Smooth muscle cell (in vitro differentiated cells): ENCODE measurements around the gene ADRA2C. TPM values are rescaled to one million over a fixed set of nuclear protein-coding genes. Genes with fewer than 3 reads are reported as not detected.

Experiments used
- DNase-seq: peaks from one replicate; lab custom pipeline; 2025; ENCODE audit not compliant: unreplicated experiment; lab: John Stamatoyannopoulos, UW
- H2AFZ ChIP-seq: fragments of 200-600 bp; sonication (generic); 2 replicates; pipeline ENCODE4 v1.6.0; 2016; ENCODE audit warnings: antibody characterized with exemption, low read depth, mild to moderate bottlenecking
- H3F3A ChIP-seq: fragments of 200-600 bp; sonication (generic); 2 replicates; pipeline ENCODE4 v1.6.0; 2017; ENCODE audit warnings: antibody characterized with exemption, low read depth
- H3K27ac ChIP-seq: fragments of 200-600 bp; sonication (generic); 2 replicates; pipeline ENCODE4 v1.5.1; 2016; ENCODE audit warnings: low read depth, mild to moderate bottlenecking
- H3K27me3 ChIP-seq: fragments of 200-600 bp; sonication (generic); 2 replicates; pipeline ENCODE4 v1.6.1; 2016; ENCODE audit warnings: low read depth, mild to moderate bottlenecking
- H3K36me3 ChIP-seq: fragments of 200-600 bp; sonication (generic); 2 replicates; pipeline ENCODE4 v1.5.1; 2016; ENCODE audit warnings: low read depth
- H3K4me1 ChIP-seq: fragments of 200-600 bp; sonication (generic); 2 replicates; pipeline ENCODE4 v1.5.1; 2016; ENCODE audit warnings: low read depth
- H3K4me2 ChIP-seq: fragments of 200-600 bp; sonication (generic); 2 replicates; pipeline ENCODE4 v1.6.0; 2016; ENCODE audit warnings: mild to moderate bottlenecking
- H3K4me3 ChIP-seq: fragments of 200-600 bp; sonication (generic); 2 replicates; pipeline ENCODE4 v1.5.1; 2016; ENCODE audit warnings: mild to moderate bottlenecking
- H3K79me2 ChIP-seq: fragments of 200-600 bp; sonication (generic); 2 replicates; pipeline ENCODE4 v1.6.0; 2016; ENCODE audit warnings: low read depth, mild to moderate bottlenecking
- H3K9ac ChIP-seq: fragments of 200-600 bp; sonication (generic); 2 replicates; pipeline ENCODE4 v1.6.0; 2016; ENCODE audit warnings: low read depth
- H3K9me3 ChIP-seq: fragments of 200-600 bp; sonication (generic); replicated peaks from 2 replicates; pipeline ENCODE4 v1.5.1; 2016; ENCODE audit warnings: low read depth
- H4K20me1 ChIP-seq: fragments of 200-600 bp; sonication (generic); 2 replicates; pipeline ENCODE4 v1.6.0; 2016; ENCODE audit warnings: low read depth
- WGBS: methylation state at CpG from one replicate; pipeline ENCODE4 v1.1.7; 2016; ENCODE audit warnings: low lambda C conversion rate; 5-methylcytosine and 5-hydroxymethylcytosine counted together
- polyA plus RNA-seq: library from polyadenylated mRNA; unstranded; fragments of >200 nt; fragmentation: Nextera tagmentation; extraction: Ambion mirVana; gene quantifications from 2 replicates; pipeline ENCODE4 v1.2.1, GENCODE V29; 2016
- total RNA-seq: library from RNA; depleted of rRNA; stranded (reverse); fragments of >200 nt; gene quantifications from 2 replicates; pipeline ENCODE4 v1.2.3, GENCODE V29; 2014
- TF ChIP-seq, protein P1 (sequence below): fragments of 200-600 bp; sonication (generic); IDR thresholded peaks from 2 replicates; pipeline ENCODE4 v1.5.1; 2017; ENCODE audit warnings: borderline replicate concordance, mild to moderate bottlenecking, antibody characterized with exemption; ENCODE audit not compliant: insufficient read depth, poor library complexity, severe bottlenecking

The ADRA2C gene
- total and polyA plus RNA-seq, 2 experiments from 2014 or later, result 0.53 to 1.6 TPM

- Histone ChIP-seq H3K79me2 (no peaks in the 10 kb centered on the region), H3K4me1 (no peaks in the 10 kb centered on the region), H3K9me3 (no peaks in the 10 kb centered on the region), H3F3A (no peaks in the 10 kb centered on the region), H3K27ac (no peak overlapping the region), H3K36me3 (no peaks in the 10 kb centered on the region), H4K20me1 (no peaks in the 10 kb centered on the region), H3K4me2 (no peak overlapping the region), H3K27me3 (peaks cover 11% of the 10 kb centered on the region), H2AFZ (no peak overlapping the region), H3K4me3 (no peak overlapping the region), H3K9ac (no peak overlapping the region)
- 98% methylated on average over 24 of the region's 24 CpGs for WGBS
- TF ChIP-seq, protein P1, sequence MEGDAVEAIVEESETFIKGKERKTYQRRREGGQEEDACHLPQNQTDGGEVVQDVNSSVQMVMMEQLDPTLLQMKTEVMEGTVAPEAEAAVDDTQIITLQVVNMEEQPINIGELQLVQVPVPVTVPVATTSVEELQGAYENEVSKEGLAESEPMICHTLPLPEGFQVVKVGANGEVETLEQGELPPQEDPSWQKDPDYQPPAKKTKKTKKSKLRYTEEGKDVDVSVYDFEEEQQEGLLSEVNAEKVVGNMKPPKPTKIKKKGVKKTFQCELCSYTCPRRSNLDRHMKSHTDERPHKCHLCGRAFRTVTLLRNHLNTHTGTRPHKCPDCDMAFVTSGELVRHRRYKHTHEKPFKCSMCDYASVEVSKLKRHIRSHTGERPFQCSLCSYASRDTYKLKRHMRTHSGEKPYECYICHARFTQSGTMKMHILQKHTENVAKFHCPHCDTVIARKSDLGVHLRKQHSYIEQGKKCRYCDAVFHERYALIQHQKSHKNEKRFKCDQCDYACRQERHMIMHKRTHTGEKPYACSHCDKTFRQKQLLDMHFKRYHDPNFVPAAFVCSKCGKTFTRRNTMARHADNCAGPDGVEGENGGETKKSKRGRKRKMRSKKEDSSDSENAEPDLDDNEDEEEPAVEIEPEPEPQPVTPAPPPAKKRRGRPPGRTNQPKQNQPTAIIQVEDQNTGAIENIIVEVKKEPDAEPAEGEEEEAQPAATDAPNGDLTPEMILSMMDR, result no peak
- no peak for DNase-seq
Observed at GRCh38 chr4:3762753-3763549, 3.2 kb upstream of the ADRA2C start.

GRCh38 chr4:3765271-3766035, 732 bp upstream of the ADRA2C start:
- no peaks in the 10 kb centered on the region for H3K9me3 ChIP-seq
- peak overlapping the region; percentile 50 for H3K4me3 ChIP-seq
- H3K27ac ChIP-seq, result no peak overlapping the region
- H3K4me1 ChIP-seq, result no peaks in the 10 kb centered on the region
- H3K4me2 ChIP-seq, result peak overlapping the region; percentile 87
- H3K27me3 ChIP-seq, result peaks cover 29% of the 10 kb centered on the region
- peak overlapping the region; percentile 31 for H2AFZ ChIP-seq
- WGBS, result 2% methylated on average over 67 of the region's 101 CpGs
- H3K79me2 ChIP-seq, result no peaks in the 10 kb centered on the region
- no peaks in the 10 kb centered on the region for H3F3A ChIP-seq
- TF ChIP-seq, protein P1, result no peak
- DNase-seq, result no peak
- H3K36me3 ChIP-seq, result no peaks in the 10 kb centered on the region
- H3K9ac ChIP-seq, result no peak overlapping the region
- H4K20me1 ChIP-seq, result no peaks in the 10 kb centered on the region

DNA sequence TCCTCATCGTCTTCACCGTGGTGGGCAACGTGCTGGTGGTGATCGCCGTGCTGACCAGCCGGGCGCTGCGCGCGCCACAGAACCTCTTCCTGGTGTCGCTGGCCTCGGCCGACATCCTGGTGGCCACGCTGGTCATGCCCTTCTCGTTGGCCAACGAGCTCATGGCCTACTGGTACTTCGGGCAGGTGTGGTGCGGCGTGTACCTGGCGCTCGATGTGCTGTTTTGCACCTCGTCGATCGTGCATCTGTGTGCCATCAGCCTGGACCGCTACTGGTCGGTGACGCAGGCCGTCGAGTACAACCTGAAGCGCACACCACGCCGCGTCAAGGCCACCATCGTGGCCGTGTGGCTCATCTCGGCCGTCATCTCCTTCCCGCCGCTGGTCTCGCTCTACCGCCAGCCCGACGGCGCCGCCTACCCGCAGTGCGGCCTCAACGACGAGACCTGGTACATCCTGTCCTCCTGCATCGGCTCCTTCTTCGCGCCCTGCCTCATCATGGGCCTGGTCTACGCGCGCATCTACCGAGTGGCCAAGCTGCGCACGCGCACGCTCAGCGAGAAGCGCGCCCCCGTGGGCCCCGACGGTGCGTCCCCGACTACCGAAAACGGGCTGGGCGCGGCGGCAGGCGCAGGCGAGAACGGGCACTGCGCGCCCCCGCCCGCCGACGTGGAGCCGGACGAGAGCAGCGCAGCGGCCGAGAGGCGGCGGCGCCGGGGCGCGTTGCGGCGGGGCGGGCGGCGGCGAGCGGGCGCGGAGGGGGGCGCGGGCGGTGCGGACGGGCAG, 792 bp downstream of the ADRA2C start:
- WGBS, result 10% methylated on average over 79 of the region's 107 CpGs
- Histone ChIP-seq H2AFZ (no peak overlapping the region), H3K27ac (no peak overlapping the region), H3K36me3 (no peaks in the 10 kb centered on the region), H3K4me2 (no peak overlapping the region), H3K9me3 (no peaks in the 10 kb centered on the region), H3K4me1 (no peaks in the 10 kb centered on the region), H3K4me3 (peak overlapping the region; percentile 13), H3F3A (no peaks in the 10 kb centered on the region), H4K20me1 (no peaks in the 10 kb centered on the region), H3K79me2 (no peaks in the 10 kb centered on the region), H3K27me3 (peaks cover 29% of the 10 kb centered on the region), H3K9ac (no peak overlapping the region)
- TF ChIP-seq, protein P1, result no peak
- DNase-seq, result no peak
